Measurements from ENCODE around the gene GDNF. TPM values are rescaled to one million over a fixed set of nuclear protein-coding genes. Genes with fewer than 3 reads are reported as not detected.

The GDNF gene
- total RNA-seq, 3 donors from 2014 or later: 0.64 to 17.3 (median 0.94) TPM

DNA sequence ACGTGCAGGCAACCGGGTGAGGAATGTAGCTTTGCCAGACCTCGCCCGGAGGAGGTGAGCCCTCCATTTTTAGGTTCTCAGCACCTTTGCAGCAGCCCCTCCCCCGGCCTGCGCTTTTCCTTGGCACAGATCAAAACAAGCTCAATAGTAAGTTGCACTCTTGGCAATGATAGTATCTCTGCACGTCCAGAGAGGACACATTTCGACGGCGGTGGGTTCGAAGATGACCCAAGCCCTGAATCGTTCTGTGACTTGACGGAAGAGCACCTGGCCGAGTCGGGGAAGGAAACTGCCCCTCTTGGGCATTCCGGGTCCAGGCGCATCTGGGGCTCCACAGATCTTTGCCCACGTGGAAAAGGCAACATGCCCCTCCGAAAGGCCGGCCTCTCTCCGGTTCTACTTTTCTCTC is 904 bp downstream of the GDNF start:
- no peak overlapping the region for H3K4me3 ChIP-seq
- intact Hi-C loops (cut with DNase I, micrococcal nuclease): no loop called here
- H3K36me3 ChIP-seq (ENCODE audit: low read depth): no peaks in the 10 kb centered on the region
- DNase-seq (no peak), ATAC-seq (no peak)
- peaks cover 6% of the 10 kb centered on the region for H3K4me1 ChIP-seq (ENCODE audit: low read depth)
- no peaks in the 10 kb centered on the region for H3K9me3 ChIP-seq
- TF ChIP-seq, protein P1, sequence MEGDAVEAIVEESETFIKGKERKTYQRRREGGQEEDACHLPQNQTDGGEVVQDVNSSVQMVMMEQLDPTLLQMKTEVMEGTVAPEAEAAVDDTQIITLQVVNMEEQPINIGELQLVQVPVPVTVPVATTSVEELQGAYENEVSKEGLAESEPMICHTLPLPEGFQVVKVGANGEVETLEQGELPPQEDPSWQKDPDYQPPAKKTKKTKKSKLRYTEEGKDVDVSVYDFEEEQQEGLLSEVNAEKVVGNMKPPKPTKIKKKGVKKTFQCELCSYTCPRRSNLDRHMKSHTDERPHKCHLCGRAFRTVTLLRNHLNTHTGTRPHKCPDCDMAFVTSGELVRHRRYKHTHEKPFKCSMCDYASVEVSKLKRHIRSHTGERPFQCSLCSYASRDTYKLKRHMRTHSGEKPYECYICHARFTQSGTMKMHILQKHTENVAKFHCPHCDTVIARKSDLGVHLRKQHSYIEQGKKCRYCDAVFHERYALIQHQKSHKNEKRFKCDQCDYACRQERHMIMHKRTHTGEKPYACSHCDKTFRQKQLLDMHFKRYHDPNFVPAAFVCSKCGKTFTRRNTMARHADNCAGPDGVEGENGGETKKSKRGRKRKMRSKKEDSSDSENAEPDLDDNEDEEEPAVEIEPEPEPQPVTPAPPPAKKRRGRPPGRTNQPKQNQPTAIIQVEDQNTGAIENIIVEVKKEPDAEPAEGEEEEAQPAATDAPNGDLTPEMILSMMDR (IDR thresholded peaks at IDR 0.05): no peak

DNA sequence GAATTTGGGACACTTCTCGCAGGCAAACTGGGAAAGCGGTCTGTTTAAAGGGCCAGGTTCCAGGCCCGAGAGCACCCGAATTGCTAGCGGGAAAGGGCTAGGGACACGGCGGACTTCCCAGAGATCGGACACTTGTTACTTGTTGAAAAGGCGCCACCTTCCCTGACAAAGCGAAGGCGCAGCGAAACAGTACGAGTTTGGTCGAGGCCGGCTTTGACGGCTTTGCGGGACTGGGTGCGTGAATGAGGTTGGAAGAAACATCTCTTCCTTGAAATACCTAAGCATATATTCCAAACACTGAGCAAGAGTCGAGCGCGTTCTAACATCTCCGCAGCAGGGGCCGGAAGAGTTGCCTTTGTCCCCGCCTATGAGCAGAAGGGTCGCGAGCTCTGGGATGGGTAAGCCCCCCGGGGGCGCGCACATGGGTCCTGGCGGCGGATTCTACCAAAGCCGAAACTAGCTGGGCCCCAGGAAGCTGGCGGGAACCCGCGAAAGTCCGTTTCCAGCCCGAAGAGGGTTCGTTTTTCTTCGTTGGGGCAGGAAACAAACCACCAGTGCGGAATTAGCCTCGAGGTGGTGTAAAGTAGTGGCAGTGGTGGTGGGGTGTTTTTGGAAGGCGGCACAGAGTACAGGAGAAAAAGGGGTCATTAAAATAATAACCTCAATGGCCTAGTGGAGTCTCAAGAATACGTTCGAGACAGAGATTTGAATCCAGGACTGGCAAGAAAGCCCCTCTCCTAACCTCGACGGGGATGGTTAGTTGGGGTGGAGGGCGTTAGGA is 1.5 kb downstream of the GDNF start:
- TF ChIP-seq, protein P1 (IDR thresholded peaks at IDR 0.05): no peak
- intact Hi-C loops (cut with DNase I, micrococcal nuclease): no loop called here
- ATAC-seq (no peak), DNase-seq (no peak)
- Histone ChIP-seq H3K4me1 (ENCODE audit: low read depth) (peaks cover 6% of the 10 kb centered on the region), H3K36me3 (ENCODE audit: low read depth) (no peaks in the 10 kb centered on the region), H3K4me3 (no peak overlapping the region), H3K9me3 (no peaks in the 10 kb centered on the region)

DNA sequence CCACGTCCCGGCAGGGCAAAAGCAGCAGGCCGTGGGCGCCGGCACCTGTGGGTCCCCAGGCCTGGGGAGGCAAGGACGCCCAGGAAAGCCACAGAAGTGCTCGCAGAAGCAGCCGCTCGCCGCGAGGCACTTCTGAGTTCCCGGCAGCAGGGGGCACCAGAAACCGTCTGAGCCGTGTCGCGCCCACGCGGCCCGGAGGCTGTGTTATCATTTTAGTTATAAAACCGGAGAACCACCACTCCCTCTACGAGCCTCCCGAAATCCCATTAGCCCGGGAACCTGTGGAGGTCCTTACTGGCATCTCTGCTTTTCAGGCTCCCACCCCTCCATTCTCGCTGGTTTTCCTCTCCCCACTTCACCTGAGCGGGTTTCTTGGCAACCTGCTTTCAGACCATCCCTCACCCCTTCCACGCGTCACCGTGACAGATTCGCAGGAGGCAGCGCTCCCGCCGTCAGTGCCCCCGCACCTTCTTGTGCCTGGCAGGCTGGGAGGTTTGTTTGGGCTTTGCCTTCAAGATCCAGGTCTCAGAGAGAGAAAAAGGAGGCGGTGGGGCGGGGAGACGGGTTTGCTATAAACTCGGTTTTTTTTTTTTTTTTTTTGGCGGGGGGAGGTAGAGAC is 2.3 kb downstream of the GDNF start:
- peak in 2 of 3 donors; percentile 69 to 76 for DNase-seq
- TF ChIP-seq, protein P1 (IDR thresholded peaks at IDR 0.05): peak; percentile 48
- no peaks in the 10 kb centered on the region for H3K9me3 ChIP-seq
- intact Hi-C loops (cut with DNase I, micrococcal nuclease): no loop called here
- ATAC-seq: peak; percentile 56
- H3K4me1 ChIP-seq (ENCODE audit: low read depth): peaks cover 6% of the 10 kb centered on the region
- no peaks in the 10 kb centered on the region for H3K36me3 ChIP-seq (ENCODE audit: low read depth)
- no peak overlapping the region for H3K4me3 ChIP-seq

DNA sequence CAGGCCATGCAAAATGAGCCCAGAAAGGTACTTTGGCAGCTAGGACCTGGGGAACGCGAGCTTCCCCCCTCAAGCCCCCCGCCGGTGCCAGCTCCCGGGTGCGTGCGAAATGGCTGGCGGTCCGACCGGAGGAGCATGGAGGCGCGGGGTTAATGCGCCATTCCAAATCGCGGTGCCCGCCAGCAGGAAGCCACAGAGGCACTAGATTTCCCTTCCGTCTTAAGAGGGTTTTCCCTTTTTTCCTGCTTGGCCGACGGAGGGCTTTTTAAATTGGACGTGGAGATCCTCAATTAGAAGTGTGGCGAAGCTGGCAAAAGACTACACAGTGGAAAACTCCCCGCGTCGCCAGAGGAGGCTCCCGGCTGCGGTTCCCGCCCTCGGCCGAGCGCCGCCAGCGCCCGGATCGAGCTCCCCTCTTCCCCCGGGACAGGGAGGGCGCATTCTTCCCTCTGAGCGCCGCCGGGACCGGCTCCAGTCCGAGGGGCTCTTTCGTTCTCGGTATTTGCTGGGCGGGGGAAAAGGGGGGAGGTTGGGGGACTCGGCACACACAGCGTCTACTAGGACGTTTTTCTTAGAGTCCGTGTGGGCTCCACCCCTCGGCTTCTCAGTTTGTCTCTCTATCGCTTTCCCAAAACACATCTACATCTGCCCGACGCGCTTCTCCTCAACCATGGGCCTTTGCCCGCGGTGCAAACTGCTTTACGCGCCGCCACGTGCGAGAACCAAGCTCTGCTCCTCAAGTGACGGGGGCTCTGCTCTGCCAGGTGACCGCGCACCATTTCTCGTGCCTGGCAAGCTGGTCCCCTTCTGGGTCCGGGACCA is 3.0 kb downstream of the GDNF start:
- no peaks in the 10 kb centered on the region for H3K36me3 ChIP-seq (ENCODE audit: low read depth)
- ATAC-seq (no peak), DNase-seq (no peak)
- no peak overlapping the region for H3K4me3 ChIP-seq
- TF ChIP-seq, protein P1 (IDR thresholded peaks at IDR 0.05): no peak
- intact Hi-C loops (cut with DNase I, micrococcal nuclease): no loop called here
- peaks cover 6% of the 10 kb centered on the region for H3K4me1 ChIP-seq (ENCODE audit: low read depth)
- H3K9me3 ChIP-seq: no peaks in the 10 kb centered on the region

DNA sequence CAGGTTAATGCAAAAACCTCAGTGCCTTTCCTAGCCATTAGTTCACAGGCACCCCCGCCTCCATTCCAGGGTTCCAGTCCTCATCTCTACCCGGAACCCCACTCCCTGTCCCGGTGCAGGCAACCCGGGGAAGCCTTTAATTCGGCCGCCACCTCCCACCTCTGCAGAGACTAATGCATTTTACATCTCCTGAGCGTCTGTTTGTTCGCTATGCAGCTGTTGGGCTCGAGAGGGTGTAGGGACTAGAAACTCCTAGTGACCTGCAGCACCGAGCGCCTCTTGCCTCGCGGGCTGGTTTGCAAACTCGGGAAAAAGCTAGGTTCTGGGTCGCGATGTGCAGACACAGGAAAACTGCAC is 3.6 kb downstream of the GDNF start:
- ATAC-seq (no peak), DNase-seq (no peak)
- intact Hi-C loops (cut with DNase I, micrococcal nuclease): no loop called here
- H3K4me3 ChIP-seq: no peak overlapping the region
- TF ChIP-seq, protein P1 (IDR thresholded peaks at IDR 0.05): no peak
- no peaks in the 10 kb centered on the region for H3K36me3 ChIP-seq (ENCODE audit: low read depth)
- H3K4me1 ChIP-seq (ENCODE audit: low read depth): peaks cover 6% of the 10 kb centered on the region
- H3K9me3 ChIP-seq: no peaks in the 10 kb centered on the region

Data from mucosa of descending colon (tissue), 3 donors.